A549 (cell line): Measurements from ENCODE around the gene RAB3IP.

ENCODE experiments used
- CEBPB ChIP-seq, 2 experiments: fragments of >200 bp in 1 of 2; sonication (Bioruptor Twin) in 1 of 2; formaldehyde crosslinking in 1 of 2; IDR thresholded peaks; 2 replicates each; pipeline ENCODE4 v1.6.1; 2012 to 2016
- ESRRA ChIP-seq: fragments of 150-350 bp; IDR thresholded peaks from 2 replicates; pipeline ENCODE4 v1.6.1; 2014; ENCODE audit warnings: mild to moderate bottlenecking, low read length, borderline replicate concordance
- GATA3 ChIP-seq: IDR thresholded peaks from 2 replicates; pipeline ENCODE4 v1.6.1; 2012; ENCODE audit warnings: borderline replicate concordance
- MAFK ChIP-seq: fragments of 450-650 bp; IDR thresholded peaks from 2 replicates; pipeline ENCODE4 v1.6.1; 2014; ENCODE audit not compliant: partially characterized antibody
- NR3C1 ChIP-seq: fragments of >200 bp; sonication (Bioruptor Twin); formaldehyde crosslinking; IDR thresholded peaks from 3 replicates; pipeline ENCODE4 v1.6.1; 2017
- POLR2A ChIP-seq: IDR thresholded peaks from 2 replicates; pipeline ENCODE4 v1.6.1; 2012; ENCODE audit warnings: mild to moderate bottlenecking, low read length
- POLR2AphosphoS2 ChIP-seq: conservative IDR thresholded peaks from 2 replicates; pipeline ENCODE4 v1.6.1; 2012; ENCODE audit warnings: low read length, improper control_type of control experiment, inconsistent platforms
- RFX5 ChIP-seq: fragments of 450-650 bp; IDR thresholded peaks from 2 replicates; pipeline ENCODE4 v1.7.1; 2014; ENCODE audit warnings: antibody characterized with exemption, mild to moderate bottlenecking, moderate library complexity
- SMC3 ChIP-seq: fragments of >200 bp; sonication (Bioruptor Twin); formaldehyde crosslinking; IDR thresholded peaks from 3 replicates; pipeline ENCODE4 v1.6.1; 2018; ENCODE audit warnings: inconsistent platforms
- TF ChIP-seq, protein P1 (sequence below): fragments of >200 bp; sonication (Bioruptor Twin); formaldehyde crosslinking; IDR thresholded peaks from 3 replicates; pipeline ENCODE4 v1.5.1; 2016
- TF ChIP-seq, protein P2 (sequence below): fragments of 200-600 bp; sonication (generic); IDR thresholded peaks from 2 replicates; pipeline ENCODE4 v1.6.1; 2016; ENCODE audit warnings: antibody characterized with exemption, mild to moderate bottlenecking, moderate library complexity
- TF ChIP-seq, protein P3 (sequence below): fragments of >200 bp; sonication (Bioruptor Twin); formaldehyde crosslinking; IDR thresholded peaks from 3 replicates; pipeline ENCODE4 v1.6.1; 2016
- TF ChIP-seq, protein P4 (sequence below): IDR thresholded peaks from 2 replicates; pipeline ENCODE4 v1.6.1; 2012

DNA sequence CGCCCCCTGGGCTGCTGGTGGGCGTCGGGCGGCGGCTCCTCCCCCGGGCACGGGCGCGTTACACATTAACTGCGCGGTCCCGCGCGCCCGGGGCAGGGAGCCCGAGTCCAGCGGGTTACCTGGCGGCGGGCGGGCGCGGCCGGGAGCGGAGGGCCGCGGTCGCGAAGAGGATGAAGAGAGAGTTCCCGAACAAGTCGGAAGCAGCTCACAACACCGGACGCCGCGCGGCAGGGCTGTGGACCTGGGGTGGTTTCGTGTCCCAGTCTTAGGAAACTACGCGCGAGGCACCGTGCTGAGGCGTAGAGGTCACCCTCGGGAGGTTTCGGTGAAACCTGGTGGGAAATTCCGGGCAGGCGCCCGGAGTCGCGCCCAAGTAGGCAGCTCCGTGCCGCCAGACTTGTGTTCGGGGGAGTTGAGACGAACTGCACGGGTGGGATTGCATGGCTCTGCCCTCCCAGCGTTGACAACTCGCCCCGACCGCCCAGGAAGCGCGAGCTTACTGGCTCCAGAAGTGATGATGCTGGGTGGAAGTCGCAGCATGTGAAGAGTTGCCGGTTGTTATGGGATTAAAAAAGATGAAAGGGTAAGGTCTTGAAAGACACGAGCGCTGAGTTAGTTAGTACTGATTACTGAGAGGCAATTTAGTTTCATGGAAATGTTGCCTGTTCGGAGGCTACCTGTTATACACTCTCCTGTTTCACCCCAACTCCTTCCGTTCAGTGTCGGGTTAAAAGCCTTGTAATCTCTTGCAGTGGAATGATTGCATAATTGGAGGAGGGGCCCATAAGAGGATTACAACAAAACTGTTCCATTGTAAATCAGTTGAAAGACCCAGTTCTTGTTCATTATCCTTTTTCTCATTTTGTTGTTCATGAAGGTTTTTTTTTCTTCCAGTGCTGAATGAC, 879 bp downstream of the RAB3IP start:
- no peak for TF ChIP-seq RFX5
- no peak for TF ChIP-seq NR3C1
- peak; percentile 70 to 88; a peak in 3 of 4 replicates for TF ChIP-seq CEBPB (IDR thresholded peaks at IDR 0.05)
- TF ChIP-seq MAFK, result no peak
- TF ChIP-seq POLR2A, result no peak
- TF ChIP-seq, protein P1, sequence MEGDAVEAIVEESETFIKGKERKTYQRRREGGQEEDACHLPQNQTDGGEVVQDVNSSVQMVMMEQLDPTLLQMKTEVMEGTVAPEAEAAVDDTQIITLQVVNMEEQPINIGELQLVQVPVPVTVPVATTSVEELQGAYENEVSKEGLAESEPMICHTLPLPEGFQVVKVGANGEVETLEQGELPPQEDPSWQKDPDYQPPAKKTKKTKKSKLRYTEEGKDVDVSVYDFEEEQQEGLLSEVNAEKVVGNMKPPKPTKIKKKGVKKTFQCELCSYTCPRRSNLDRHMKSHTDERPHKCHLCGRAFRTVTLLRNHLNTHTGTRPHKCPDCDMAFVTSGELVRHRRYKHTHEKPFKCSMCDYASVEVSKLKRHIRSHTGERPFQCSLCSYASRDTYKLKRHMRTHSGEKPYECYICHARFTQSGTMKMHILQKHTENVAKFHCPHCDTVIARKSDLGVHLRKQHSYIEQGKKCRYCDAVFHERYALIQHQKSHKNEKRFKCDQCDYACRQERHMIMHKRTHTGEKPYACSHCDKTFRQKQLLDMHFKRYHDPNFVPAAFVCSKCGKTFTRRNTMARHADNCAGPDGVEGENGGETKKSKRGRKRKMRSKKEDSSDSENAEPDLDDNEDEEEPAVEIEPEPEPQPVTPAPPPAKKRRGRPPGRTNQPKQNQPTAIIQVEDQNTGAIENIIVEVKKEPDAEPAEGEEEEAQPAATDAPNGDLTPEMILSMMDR, result no peak
- no peak for TF ChIP-seq ESRRA
- TF ChIP-seq, protein P2, sequence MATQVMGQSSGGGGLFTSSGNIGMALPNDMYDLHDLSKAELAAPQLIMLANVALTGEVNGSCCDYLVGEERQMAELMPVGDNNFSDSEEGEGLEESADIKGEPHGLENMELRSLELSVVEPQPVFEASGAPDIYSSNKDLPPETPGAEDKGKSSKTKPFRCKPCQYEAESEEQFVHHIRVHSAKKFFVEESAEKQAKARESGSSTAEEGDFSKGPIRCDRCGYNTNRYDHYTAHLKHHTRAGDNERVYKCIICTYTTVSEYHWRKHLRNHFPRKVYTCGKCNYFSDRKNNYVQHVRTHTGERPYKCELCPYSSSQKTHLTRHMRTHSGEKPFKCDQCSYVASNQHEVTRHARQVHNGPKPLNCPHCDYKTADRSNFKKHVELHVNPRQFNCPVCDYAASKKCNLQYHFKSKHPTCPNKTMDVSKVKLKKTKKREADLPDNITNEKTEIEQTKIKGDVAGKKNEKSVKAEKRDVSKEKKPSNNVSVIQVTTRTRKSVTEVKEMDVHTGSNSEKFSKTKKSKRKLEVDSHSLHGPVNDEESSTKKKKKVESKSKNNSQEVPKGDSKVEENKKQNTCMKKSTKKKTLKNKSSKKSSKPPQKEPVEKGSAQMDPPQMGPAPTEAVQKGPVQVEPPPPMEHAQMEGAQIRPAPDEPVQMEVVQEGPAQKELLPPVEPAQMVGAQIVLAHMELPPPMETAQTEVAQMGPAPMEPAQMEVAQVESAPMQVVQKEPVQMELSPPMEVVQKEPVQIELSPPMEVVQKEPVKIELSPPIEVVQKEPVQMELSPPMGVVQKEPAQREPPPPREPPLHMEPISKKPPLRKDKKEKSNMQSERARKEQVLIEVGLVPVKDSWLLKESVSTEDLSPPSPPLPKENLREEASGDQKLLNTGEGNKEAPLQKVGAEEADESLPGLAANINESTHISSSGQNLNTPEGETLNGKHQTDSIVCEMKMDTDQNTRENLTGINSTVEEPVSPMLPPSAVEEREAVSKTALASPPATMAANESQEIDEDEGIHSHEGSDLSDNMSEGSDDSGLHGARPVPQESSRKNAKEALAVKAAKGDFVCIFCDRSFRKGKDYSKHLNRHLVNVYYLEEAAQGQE, result no peak
- TF ChIP-seq POLR2AphosphoS2, result no peak
- TF ChIP-seq SMC3, result no peak
- TF ChIP-seq, protein P3, sequence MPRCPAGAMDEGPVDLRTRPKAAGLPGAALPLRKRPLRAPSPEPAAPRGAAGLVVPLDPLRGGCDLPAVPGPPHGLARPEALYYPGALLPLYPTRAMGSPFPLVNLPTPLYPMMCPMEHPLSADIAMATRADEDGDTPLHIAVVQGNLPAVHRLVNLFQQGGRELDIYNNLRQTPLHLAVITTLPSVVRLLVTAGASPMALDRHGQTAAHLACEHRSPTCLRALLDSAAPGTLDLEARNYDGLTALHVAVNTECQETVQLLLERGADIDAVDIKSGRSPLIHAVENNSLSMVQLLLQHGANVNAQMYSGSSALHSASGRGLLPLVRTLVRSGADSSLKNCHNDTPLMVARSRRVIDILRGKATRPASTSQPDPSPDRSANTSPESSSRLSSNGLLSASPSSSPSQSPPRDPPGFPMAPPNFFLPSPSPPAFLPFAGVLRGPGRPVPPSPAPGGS, result 0 out of 3 replicates have a peak, but pooled peaks have one; percentile 0
- TF ChIP-seq, protein P4, sequence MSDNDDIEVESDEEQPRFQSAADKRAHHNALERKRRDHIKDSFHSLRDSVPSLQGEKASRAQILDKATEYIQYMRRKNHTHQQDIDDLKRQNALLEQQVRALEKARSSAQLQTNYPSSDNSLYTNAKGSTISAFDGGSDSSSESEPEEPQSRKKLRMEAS, result peak; percentile 38
- no peak for TF ChIP-seq GATA3
